IMR-90 (cell line): Measurements from ENCODE around the gene FRK. TPM values are rescaled to one million over a fixed set of nuclear protein-coding genes. Genes with fewer than 3 reads are reported as not detected.
"Not testable (repeated sequence)": the region's sequence is repeated elsewhere in the genome, so short reads cannot be mapped to it uniquely, and the experiment has no call there.

Experiments used
- ATAC-seq: fragments of 200-7000 bp; cut with Tn5 transposase; 2 replicates; pipeline ENCODE4 v1.9.1; 2020; ENCODE audit warnings: low read depth, mild to moderate bottlenecking, moderate library complexity
- BruUV-seq: library from RNA; stranded (reverse); fragments of 400-500 nt; replicated peaks from 2 replicates; lab custom pipeline; 2021; lab: Mats Ljungman, UMichigan
- CTCF ChIA-PET: fragments of 300-600 bp; formaldehyde crosslinking; extraction: SDS; loops from one replicate; lab custom pipeline; 2021; ENCODE audit warnings: antibody characterized with exemption; lab: Yijun Ruan, JAX
- POLR2A ChIA-PET: fragments of 300-600 bp; sonication (Branson Sonifier 250); formaldehyde crosslinking; loops from one replicate; lab custom pipeline; 2022; ENCODE audit warnings: antibody characterized with exemption; ENCODE audit not compliant: unreplicated experiment; lab: Charles Lee
- DNase-seq: peaks from one replicate; pipeline ENCODE4 v3.0.0; 2013
- H2AFZ ChIP-seq: replicated peaks from 2 replicates; pipeline ENCODE3; 2013; ENCODE audit warnings: low read length, mild to moderate bottlenecking; ENCODE audit not compliant: poor library complexity
- H2AK5ac ChIP-seq: 2 replicates; pipeline ENCODE4 v1.6.1; 2013; ENCODE audit warnings: low read depth, low read length, inconsistent platforms
- H2AK9ac ChIP-seq: replicated peaks from 2 replicates; pipeline ENCODE3; 2013; ENCODE audit warnings: mild to moderate bottlenecking, low read depth, low read length, moderate library complexity; ENCODE audit not compliant: poor library complexity
- H2BK120ac ChIP-seq: 2 replicates; pipeline ENCODE4 v1.6.1; 2013; ENCODE audit warnings: low read depth, low read length, inconsistent platforms
- H2BK15ac ChIP-seq: 3 replicates; pipeline ENCODE4 v1.6.1; 2013; ENCODE audit warnings: low read depth, low read length, inconsistent platforms
- H2BK20ac ChIP-seq: 2 replicates; pipeline ENCODE4 v1.6.1; 2013; ENCODE audit warnings: low read depth, mild to moderate bottlenecking, inconsistent platforms, low read length, moderate library complexity
- H2BK5ac ChIP-seq: 2 replicates; pipeline ENCODE4 v1.6.1; 2013; ENCODE audit warnings: mild to moderate bottlenecking, low read depth, low read length, inconsistent platforms; ENCODE audit not compliant: poor library complexity, severe bottlenecking
- H3K14ac ChIP-seq: replicated peaks from 2 replicates; pipeline ENCODE4 v1.6.1; 2013; ENCODE audit warnings: low read depth, low read length, inconsistent platforms
- H3K18ac ChIP-seq: 2 replicates; pipeline ENCODE4 v1.6.1; 2013; ENCODE audit warnings: low read depth, low read length, control low read depth
- H3K23ac ChIP-seq: 2 replicates; pipeline ENCODE4 v1.6.1; 2013; ENCODE audit warnings: low read depth, low read length, inconsistent platforms
- H3K27ac ChIP-seq: 2 replicates; pipeline ENCODE4 v1.5.1; 2013; ENCODE audit warnings: mild to moderate bottlenecking, control low read depth, low read length; ENCODE audit not compliant: insufficient read depth
- H3K27me3 ChIP-seq: 2 replicates; pipeline ENCODE4 v1.6.1; 2013; ENCODE audit warnings: low read length; ENCODE audit not compliant: control insufficient read depth, insufficient read depth
- H3K36me3 ChIP-seq: 2 replicates; pipeline ENCODE4 v1.6.1; 2013; ENCODE audit warnings: low read length, mixed read lengths; ENCODE audit not compliant: control insufficient read depth, insufficient read depth
- H3K4ac ChIP-seq: 2 replicates; pipeline ENCODE4 v1.6.1; 2013; ENCODE audit warnings: low read depth, low read length, inconsistent platforms
- H3K4me1 ChIP-seq: 2 replicates; pipeline ENCODE4 v1.6.1; 2013; ENCODE audit warnings: low read length, mixed read lengths; ENCODE audit not compliant: control insufficient read depth, insufficient read depth
- H3K4me2 ChIP-seq: 2 replicates; pipeline ENCODE4 v1.6.1; 2013; ENCODE audit warnings: low read depth, mild to moderate bottlenecking, control low read depth, low read length, moderate library complexity
- H3K4me3 ChIP-seq: 2 replicates; pipeline ENCODE4 v1.5.1; 2013; ENCODE audit warnings: low read depth, mild to moderate bottlenecking, control low read depth, low read length, moderate library complexity; ENCODE audit not compliant: insufficient read depth
- H3K56ac ChIP-seq: 2 replicates; pipeline ENCODE4 v1.6.1; 2013; ENCODE audit warnings: low read length, inconsistent platforms; ENCODE audit not compliant: insufficient read depth; ENCODE audit errors: extremely low read depth
- H3K79me1 ChIP-seq, 2 experiments: 2 replicates each; pipeline ENCODE4 v1.6.1; 2013; ENCODE audit warnings: low read length in 2 of 2, inconsistent platforms in 1 of 2, low read depth in 1 of 2
- H3K9ac ChIP-seq: 2 replicates; pipeline ENCODE4 v1.6.1; 2013; ENCODE audit warnings: low read depth, low read length, control low read depth
- H3K9me1 ChIP-seq: 2 replicates; pipeline ENCODE4 v1.6.1; 2013; ENCODE audit warnings: low read length, inconsistent platforms; ENCODE audit not compliant: insufficient read depth
- H3K9me3 ChIP-seq: 2 replicates; pipeline ENCODE4 v1.6.1; 2013; ENCODE audit warnings: low read length; ENCODE audit not compliant: control insufficient read depth, insufficient read depth
- H4K20me1 ChIP-seq: 2 replicates; pipeline ENCODE4 v1.6.1; 2013; ENCODE audit warnings: low read length, inconsistent platforms; ENCODE audit not compliant: insufficient read depth
- H4K5ac ChIP-seq: 2 replicates; pipeline ENCODE4 v1.6.1; 2013; ENCODE audit warnings: mild to moderate bottlenecking, low read depth, low read length, control low read depth
- H4K8ac ChIP-seq, 2 experiments: 2 replicates each; pipeline ENCODE4 v1.6.1; 2013; ENCODE audit warnings: low read depth in 2 of 2, low read length in 2 of 2, control low read depth in 1 of 2, inconsistent platforms in 1 of 2
- H4K91ac ChIP-seq: 2 replicates; pipeline ENCODE4 v1.6.1; 2013; ENCODE audit warnings: low read depth, low read length, inconsistent platforms; ENCODE audit not compliant: insufficient read depth
- WGBS, 2 experiments: methylation state at CpG; one replicate each; pipeline versions ENCODE4 v1.1.5 to v1.1.7; 2013; ENCODE audit warnings: missing lambda C conversion rate in 2 of 2; ENCODE audit not compliant: insufficient read length in 1 of 2; ENCODE audit errors: extremely low coverage in 2 of 2; 5-methylcytosine and 5-hydroxymethylcytosine counted together
- dilution Hi-C: fragments of 300-500 bp; cut with HindIII; formaldehyde crosslinking; loops from one replicate; pipeline ENCODE4 v1.14.3; 2018; ENCODE audit warnings: low sequenced_read_pairs; ENCODE audit not compliant: unreplicated experiment
- in situ Hi-C: fragments of 300-500 bp; cut with MboI; formaldehyde crosslinking; loops from 3 replicates; pipeline ENCODE4 v1.14.3; 2019; ENCODE audit warnings: low sequenced_read_pairs, inconsistent platforms, mixed read lengths
- intact Hi-C: fragments of 100-400 bp; cut with micrococcal nuclease; formaldehyde crosslinking; loops from 2 replicates; pipeline ENCODE4 v1.10.0; 2022
- polyA plus RNA-seq, 3 experiments: library from polyadenylated mRNA; depleted of rRNA; stranded (reverse); fragments of >200 nt; gene quantifications; 2 replicates each; pipeline ENCODE4 v1.2.3, GENCODE V29; 2012; ENCODE audit warnings: low replicate concordance in 1 of 3
- total RNA-seq: library from RNA; depleted of rRNA; stranded (reverse); fragments of >200 nt; gene quantifications from 2 replicates; pipeline ENCODE4 v1.2.3, GENCODE V29; 2012

FRK gene
- total and polyA plus RNA-seq, 2 of the 4 experiments (the other 2 are of a cell fraction) = under 0.01 to 0.02 TPM

DNA sequence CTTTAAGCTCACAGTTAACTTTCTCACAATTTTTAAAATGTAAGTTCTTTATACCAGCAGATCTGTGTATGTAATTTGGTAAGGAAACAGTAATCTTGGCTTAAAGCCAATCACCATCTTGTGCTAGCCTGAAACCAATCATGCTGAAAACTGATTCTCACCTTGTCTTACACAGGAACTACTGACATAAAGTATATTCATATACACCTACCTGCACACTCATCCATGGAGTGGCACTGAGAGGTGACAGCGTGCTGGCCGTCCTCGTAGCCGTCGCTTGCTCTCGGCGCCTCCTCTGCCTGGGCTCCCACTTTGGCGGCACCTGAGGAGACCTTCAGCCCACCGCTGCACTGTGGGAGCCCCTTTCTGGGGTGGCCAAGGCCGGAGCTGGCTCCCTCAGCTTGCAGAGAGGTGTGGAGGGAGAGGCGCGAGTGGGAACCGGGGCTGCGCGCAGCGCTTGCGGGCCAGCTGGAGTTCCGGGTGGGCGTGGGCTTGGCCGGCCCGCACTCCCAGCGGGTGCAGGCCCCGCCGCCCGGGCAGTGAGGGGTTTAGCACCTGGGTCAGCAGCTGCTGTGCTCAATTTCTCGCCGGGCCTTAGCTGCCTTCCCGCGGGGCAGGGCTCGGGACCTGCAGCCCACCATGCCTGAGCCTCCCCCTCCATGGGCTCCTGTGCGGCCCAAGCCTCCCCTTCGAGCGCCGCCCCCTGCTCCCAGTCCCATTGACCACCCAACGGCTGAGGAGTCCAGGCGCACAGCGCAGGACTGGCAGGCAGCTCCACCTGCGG lies 171.8 kb downstream of the FRK start:
- H2BK120ac ChIP-seq, H3K79me1 ChIP-seq, H2BK15ac ChIP-seq, H3K4me2 ChIP-seq, H3K23ac ChIP-seq, H4K91ac ChIP-seq, POLR2A ChIA-PET, H2AFZ ChIP-seq, H4K5ac ChIP-seq, H3K14ac ChIP-seq, BruUV-seq, H3K18ac ChIP-seq, dilution Hi-C loops, H3K27ac ChIP-seq, ATAC-seq, H4K20me1 ChIP-seq, H3K27me3 ChIP-seq, intact Hi-C loops, CTCF ChIA-PET, H2AK9ac ChIP-seq, H3K9me3 ChIP-seq, H3K4me3 ChIP-seq, H3K4me1 ChIP-seq, H3K56ac ChIP-seq, H2BK20ac ChIP-seq, H3K36me3 ChIP-seq, H3K9ac ChIP-seq, DNase-seq, H2AK5ac ChIP-seq, H2BK5ac ChIP-seq, in situ Hi-C loops, H4K8ac ChIP-seq, H3K4ac ChIP-seq, H3K9me1 ChIP-seq: not testable (repeated sequence)
- WGBS, 2 experiments = 94% methylated on average over 7 of the region's 38 CpGs; no CpG with 5 or more reads in 1 of the 2 experiments
